ENCODE measurements around the gene SLC10A6. TPM values are rescaled to one million over a fixed set of nuclear protein-coding genes. Genes with fewer than 3 reads are reported as not detected.

SLC10A6 gene
- total and polyA plus RNA-seq, 2 of the 13 experiments (the other 11 are each of a cell fraction or from before 2014, with no cell fraction given) = not detected

GRCh38 chr4:86791126-86791525 lies 58.1 kb downstream of the SLC10A6 start (continued):
- TF ChIP-seq SMARCC2 (IDR thresholded peaks at IDR 0.05) (no peak), NR0B2 (CRISPR knock-in tag; IDR thresholded peaks at IDR 0.05) (no peak), ATM (IDR thresholded peaks at IDR 0.05; ENCODE audit: borderline replicate concordance) (no peak), SOX13 (IDR thresholded peaks at IDR 0.05) (no peak), SOX13 (CRISPR knock-in tag; conservative IDR thresholded peaks at IDR 0.05 in 1 of 2, IDR thresholded peaks at IDR 0.05 in 1 of 2) (no peak), ZBTB10 (CRISPR knock-in tag; IDR thresholded peaks at IDR 0.05; ENCODE audit: borderline replicate concordance) (no peak; the same call in 1 of the 2 replicates), ZNF687 (CRISPR knock-in tag; IDR thresholded peaks at IDR 0.05) (peak; percentile 49), ZFP36L1 (CRISPR knock-in tag; IDR thresholded peaks at IDR 0.05) (no peak), USF2 (IDR thresholded peaks at IDR 0.05; ENCODE audit: low read depth, low read length) (no peak), USF2 (CRISPR knock-in tag; IDR thresholded peaks at IDR 0.05; ENCODE audit: borderline replicate concordance) (no peak), ZSCAN9 (CRISPR knock-in tag; IDR thresholded peaks at IDR 0.05; ENCODE audit: borderline replicate concordance) (no peak), ARNTL (CRISPR knock-in tag; IDR thresholded peaks at IDR 0.05) (no peak), ZNF30 (CRISPR knock-in tag; IDR thresholded peaks at IDR 0.05) (no peak), KDM1A (CRISPR knock-in tag; IDR thresholded peaks at IDR 0.05) (no peak), HHEX (CRISPR knock-in tag; IDR thresholded peaks at IDR 0.05) (no peak), CEBPB (IDR thresholded peaks at IDR 0.05; ENCODE audit: borderline replicate concordance, low read depth, low read length) (no peak), ZNF280D (CRISPR knock-in tag; IDR thresholded peaks at IDR 0.05) (no peak), ZNF772 (CRISPR knock-in tag; IDR thresholded peaks at IDR 0.05) (no peak), SRSF1 (optimal IDR thresholded peaks at IDR 0.05; ENCODE audit: low read depth, low read length) (no peak)
